ENCODE results near the gene INPP5E. TPM values are rescaled to one million over a fixed set of nuclear protein-coding genes. Genes with fewer than 3 reads are reported as not detected.

INPP5E gene
- polyA plus RNA-seq, 2 of the 4 experiments (the other 2 are of a cell fraction), result 5.2 to 11.2 TPM

DNA sequence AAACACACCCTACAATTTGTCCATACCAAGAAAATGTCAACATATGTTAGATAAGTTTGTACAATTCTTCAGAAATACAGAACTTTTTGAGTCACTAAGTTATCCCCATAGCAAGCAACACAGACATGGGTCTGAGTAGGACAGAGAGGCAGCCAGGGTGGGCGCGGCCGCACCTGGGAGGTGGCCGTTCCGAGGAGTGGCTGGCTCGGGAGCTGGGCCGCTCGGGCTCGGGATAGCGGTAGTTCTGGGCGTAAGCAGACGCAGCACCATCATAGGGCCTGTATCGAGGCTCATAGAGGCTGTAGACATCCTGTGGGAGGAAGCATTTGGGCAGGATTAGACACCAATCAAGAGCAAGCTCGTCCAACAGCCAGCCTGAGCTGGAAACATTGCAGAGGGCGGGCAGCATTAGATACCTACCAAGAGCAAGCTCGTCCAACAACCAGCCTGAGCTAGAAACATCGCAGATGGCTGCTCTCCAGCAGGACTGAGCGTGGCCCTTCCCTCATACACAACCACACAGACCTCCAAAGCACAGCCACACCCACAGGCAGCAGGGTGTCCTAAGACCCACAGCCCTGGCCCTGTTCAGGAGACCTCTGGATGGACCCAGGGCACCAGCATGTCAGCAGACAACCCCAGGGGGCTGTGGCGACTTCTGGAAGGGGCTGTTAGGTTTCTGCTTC is 32.3 kb upstream of the INPP5E start (continued):
- TF ChIP-seq, protein P1, sequence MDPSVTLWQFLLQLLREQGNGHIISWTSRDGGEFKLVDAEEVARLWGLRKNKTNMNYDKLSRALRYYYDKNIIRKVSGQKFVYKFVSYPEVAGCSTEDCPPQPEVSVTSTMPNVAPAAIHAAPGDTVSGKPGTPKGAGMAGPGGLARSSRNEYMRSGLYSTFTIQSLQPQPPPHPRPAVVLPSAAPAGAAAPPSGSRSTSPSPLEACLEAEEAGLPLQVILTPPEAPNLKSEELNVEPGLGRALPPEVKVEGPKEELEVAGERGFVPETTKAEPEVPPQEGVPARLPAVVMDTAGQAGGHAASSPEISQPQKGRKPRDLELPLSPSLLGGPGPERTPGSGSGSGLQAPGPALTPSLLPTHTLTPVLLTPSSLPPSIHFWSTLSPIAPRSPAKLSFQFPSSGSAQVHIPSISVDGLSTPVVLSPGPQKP (IDR thresholded peaks at IDR 0.05; ENCODE audit: low read depth, low read length), result no peak
- TF ChIP-seq HOXB5 (CRISPR knock-in tag; IDR thresholded peaks at IDR 0.05) (no peak), HOXA7 (CRISPR knock-in tag; IDR thresholded peaks at IDR 0.05) (no peak), ESRRA (IDR thresholded peaks at IDR 0.05; ENCODE audit: borderline replicate concordance, low read length) (no peak), PBX3 (IDR thresholded peaks at IDR 0.05) (no peak), NFE2L2 (conservative IDR thresholded peaks at IDR 0.05; ENCODE audit: low read length) (no peak)
- TF ChIP-seq, protein P2, sequence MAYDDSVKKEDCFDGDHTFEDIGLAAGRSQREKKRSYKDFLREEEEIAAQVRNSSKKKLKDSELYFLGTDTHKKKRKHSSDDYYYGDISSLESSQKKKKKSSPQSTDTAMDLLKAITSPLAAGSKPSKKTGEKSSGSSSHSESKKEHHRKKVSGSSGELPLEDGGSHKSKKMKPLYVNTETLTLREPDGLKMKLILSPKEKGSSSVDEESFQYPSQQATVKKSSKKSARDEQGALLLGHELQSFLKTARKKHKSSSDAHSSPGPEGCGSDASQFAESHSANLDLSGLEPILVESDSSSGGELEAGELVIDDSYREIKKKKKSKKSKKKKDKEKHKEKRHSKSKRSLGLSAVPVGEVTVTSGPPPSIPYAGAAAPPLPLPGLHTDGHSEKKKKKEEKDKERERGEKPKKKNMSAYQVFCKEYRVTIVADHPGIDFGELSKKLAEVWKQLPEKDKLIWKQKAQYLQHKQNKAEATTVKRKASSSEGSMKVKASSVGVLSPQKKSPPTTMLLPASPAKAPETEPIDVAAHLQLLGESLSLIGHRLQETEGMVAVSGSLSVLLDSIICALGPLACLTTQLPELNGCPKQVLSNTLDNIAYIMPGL (CRISPR knock-in tag; IDR thresholded peaks at IDR 0.05; ENCODE audit: borderline replicate concordance), result no peak

DNA sequence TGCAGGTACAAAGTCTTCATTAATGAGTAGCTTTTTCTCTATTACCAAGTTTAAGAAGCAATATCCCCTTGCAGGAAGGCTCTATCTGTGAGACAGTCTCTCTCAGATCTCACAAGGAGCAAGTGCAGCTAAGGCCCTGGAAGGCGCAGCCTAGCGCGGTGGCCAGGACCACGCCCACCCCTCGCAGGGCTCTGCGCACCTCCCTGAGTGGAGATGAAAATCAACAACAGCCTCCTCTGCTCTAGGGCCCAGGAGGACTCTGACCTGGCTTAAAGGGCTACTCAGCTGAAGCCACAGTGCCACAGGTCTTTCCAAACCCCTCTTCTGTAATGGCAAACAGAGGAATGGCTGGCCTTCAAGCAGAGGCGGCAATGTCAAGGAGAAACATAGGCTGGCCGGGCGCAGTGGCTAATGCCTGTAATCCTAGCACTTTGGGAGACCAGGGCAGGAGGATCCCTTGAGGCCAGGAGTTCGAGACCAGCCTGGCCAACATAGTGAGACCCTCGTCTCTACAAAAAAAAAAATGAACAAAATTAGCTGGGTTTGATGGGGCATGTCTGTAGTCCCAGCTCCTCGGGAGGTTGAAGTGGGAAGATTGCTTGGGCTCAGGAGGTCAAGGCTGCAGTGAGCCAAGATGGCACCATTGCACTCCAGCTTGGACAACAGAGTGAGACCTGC is 31.3 kb upstream of the INPP5E start:
- FAIRE-seq (no peak), DNase-seq (ENCODE audit: low read depth in 1 of 2, low spot score in 1 of 2) (no peak), ATAC-seq (no peak)
- TF ChIP-seq TP53 (CRISPR knock-in tag; IDR thresholded peaks at IDR 0.05) (no peak), HDAC2 (IDR thresholded peaks at IDR 0.05) (no peak), KDM5A (IDR thresholded peaks at IDR 0.05) (no peak), GATA3 (IDR thresholded peaks at IDR 0.05; ENCODE audit: borderline replicate concordance) (no peak), FOSB (CRISPR knock-in tag; IDR thresholded peaks at IDR 0.05) (no peak)
- TF ChIP-seq, protein P3, sequence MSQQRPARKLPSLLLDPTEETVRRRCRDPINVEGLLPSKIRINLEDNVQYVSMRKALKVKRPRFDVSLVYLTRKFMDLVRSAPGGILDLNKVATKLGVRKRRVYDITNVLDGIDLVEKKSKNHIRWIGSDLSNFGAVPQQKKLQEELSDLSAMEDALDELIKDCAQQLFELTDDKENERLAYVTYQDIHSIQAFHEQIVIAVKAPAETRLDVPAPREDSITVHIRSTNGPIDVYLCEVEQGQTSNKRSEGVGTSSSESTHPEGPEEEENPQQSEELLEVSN (IDR thresholded peaks at IDR 0.05; ENCODE audit: borderline replicate concordance, low read depth), result no peak
- no peak overlapping the region for H3K4me3 ChIP-seq
- H3K4me2 ChIP-seq, result no peak overlapping the region
- no peaks in the 10 kb centered on the region for H3K4me1 ChIP-seq
- POLR2A ChIA-PET, result no interaction called here
- CTCF ChIA-PET, result interaction anchor here (0.6 to 2.9 kb wide), 8 partner anchors 8 to 226 kb away, joined by 3 to 14 read pairs (median 4); no protein-coding TSS in a partner anchor
- no peaks in the 10 kb centered on the region for H3K9me3 ChIP-seq
- no peak overlapping the region for H3K27ac ChIP-seq
- 97% methylated on average over 6 of the region's 12 CpGs for WGBS (ENCODE audit: missing lambda C conversion rate)

- FAIRE-seq (no peak), ATAC-seq (no peak), DNase-seq (ENCODE audit: low read depth in 1 of 2, low spot score in 1 of 2) (no peak)
- POLR2A ChIA-PET, result no interaction called here
- Histone ChIP-seq H3K4me3 (no peak overlapping the region), H3K4me2 (no peak overlapping the region), H3K27ac (no peak overlapping the region), H3K4me1 (no peaks in the 10 kb centered on the region), H3K9me3 (no peaks in the 10 kb centered on the region)
- CTCF ChIA-PET, result interaction anchor here (0.7 to 2.9 kb wide), 6 partner anchors 7 to 174 kb away, joined by 3 to 14 read pairs (median 4); no protein-coding TSS in a partner anchor
- TF ChIP-seq, protein P2 (CRISPR knock-in tag; IDR thresholded peaks at IDR 0.05; ENCODE audit: borderline replicate concordance), result no peak
- TF ChIP-seq HEYL (CRISPR knock-in tag; IDR thresholded peaks at IDR 0.05), result no peak
- no peak for TF ChIP-seq JUN (IDR thresholded peaks at IDR 0.05)
- no peak for TF ChIP-seq SREBF2 (IDR thresholded peaks at IDR 0.05)
- TF ChIP-seq HOXB5 (CRISPR knock-in tag; IDR thresholded peaks at IDR 0.05), result no peak
- no peak for TF ChIP-seq POLR2A (IDR thresholded peaks at IDR 0.05; ENCODE audit: low read length)
- no peak for TF ChIP-seq REST (IDR thresholded peaks at IDR 0.05)
- 96% methylated on average over 11 of the region's 11 CpGs for WGBS (ENCODE audit: missing lambda C conversion rate)
Measured at GRCh38 chr9:136470356-136470755, 30.7 kb upstream of the INPP5E start.
